BLaER1 (cell line): Measurements from ENCODE around the gene LRRC8D.

Source experiments
- H3K27ac ChIP-seq: shearing (Covaris generic); formaldehyde crosslinking; 2 replicates; pipeline ENCODE4 v1.8.1; 2022
- H3K27me3 ChIP-seq: shearing (Covaris generic); formaldehyde crosslinking; 2 replicates; pipeline ENCODE4 v1.8.1; 2022
- H3K36me3 ChIP-seq: shearing (Covaris generic); formaldehyde crosslinking; 2 replicates; pipeline ENCODE4 v1.8.1; 2022
- H3K4me1 ChIP-seq: shearing (Covaris generic); formaldehyde crosslinking; 2 replicates; pipeline ENCODE4 v1.8.1; 2022
- H3K4me2 ChIP-seq: shearing (Covaris generic); formaldehyde crosslinking; 2 replicates; pipeline ENCODE4 v1.8.1; 2022
- H3K4me3 ChIP-seq: shearing (Covaris generic); formaldehyde crosslinking; 2 replicates; pipeline ENCODE4 v1.8.1; 2022
- H3K9ac ChIP-seq: shearing (Covaris generic); formaldehyde crosslinking; 2 replicates; pipeline ENCODE4 v1.8.1; 2022
- H3K9me3 ChIP-seq: shearing (Covaris generic); formaldehyde crosslinking; 2 replicates; pipeline ENCODE4 v1.8.1; 2022
- H4K20me1 ChIP-seq: shearing (Covaris generic); formaldehyde crosslinking; 2 replicates; pipeline ENCODE4 v1.8.1; 2022
- Cebpa-rat ChIP-seq: shearing (Covaris generic); IDR thresholded peaks from 2 replicates; pipeline ENCODE4 v1.8.1; 2022

LRRC8D gene

DNA sequence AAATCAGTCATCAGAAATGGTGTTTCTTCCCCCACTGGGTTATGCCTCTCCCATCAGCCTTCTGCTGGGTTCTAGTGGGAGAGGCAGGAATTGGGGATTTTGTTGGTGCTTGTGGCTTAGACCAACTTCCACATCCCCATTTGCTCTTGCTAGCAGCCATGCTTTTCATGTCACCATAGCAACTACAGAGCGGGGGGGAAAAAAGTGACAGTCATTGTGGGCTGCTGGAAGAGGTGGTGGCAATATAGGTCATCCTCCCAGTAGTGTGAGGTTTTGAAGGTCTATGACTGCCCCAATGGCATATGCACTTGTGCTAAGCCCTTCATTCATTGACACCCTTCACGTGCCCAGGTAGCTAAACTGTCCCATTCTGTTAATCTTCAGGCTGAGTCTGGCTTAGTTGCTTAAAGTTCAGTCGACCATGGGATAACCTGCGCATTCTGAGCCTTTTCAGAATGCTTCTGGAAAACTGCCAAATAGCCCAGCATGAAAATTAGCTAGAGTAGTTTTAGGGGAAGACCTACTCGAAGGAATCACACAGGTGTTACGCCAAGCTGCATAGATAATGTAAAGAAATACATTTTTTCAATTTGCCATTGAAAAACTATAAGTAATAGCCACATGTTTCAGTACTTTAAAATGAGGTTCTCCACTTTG lies 120.4 kb downstream of the LRRC8D start:
- H3K4me1 ChIP-seq = peaks cover 14% of the 10 kb centered on the region
- no peak for TF ChIP-seq Cebpa-rat

GRCh38 chr1:89942014-89942413 lies 121.2 kb downstream of the LRRC8D start:
- no peaks in the 10 kb centered on the region for H3K27me3 ChIP-seq
- no peak overlapping the region for H3K4me3 ChIP-seq
- TF ChIP-seq Cebpa-rat = no peak
- peaks cover 32% of the 10 kb centered on the region for H3K36me3 ChIP-seq
- H3K9ac ChIP-seq = no peak overlapping the region
- peaks cover 14% of the 10 kb centered on the region for H3K4me1 ChIP-seq
- no peaks in the 10 kb centered on the region; the same call in 1 of the 2 replicates for H3K9me3 ChIP-seq
- H3K4me2 ChIP-seq = no peak overlapping the region
- H3K27ac ChIP-seq = no peak overlapping the region
- no peaks in the 10 kb centered on the region; the same call in 1 of the 2 replicates for H4K20me1 ChIP-seq

More for the DNA sequence above, 120.4 kb downstream of the LRRC8D start:
- no peaks in the 10 kb centered on the region for H3K27me3 ChIP-seq
- H3K4me2 ChIP-seq = no peak overlapping the region
- H3K27ac ChIP-seq = no peak overlapping the region
- H3K4me3 ChIP-seq = no peak overlapping the region
- H4K20me1 ChIP-seq = no peaks in the 10 kb centered on the region; the same call in 1 of the 2 replicates
- H3K9ac ChIP-seq = no peak overlapping the region
- peaks cover 40% of the 10 kb centered on the region for H3K36me3 ChIP-seq
- no peaks in the 10 kb centered on the region; the same call in 1 of the 2 replicates for H3K9me3 ChIP-seq

DNA sequence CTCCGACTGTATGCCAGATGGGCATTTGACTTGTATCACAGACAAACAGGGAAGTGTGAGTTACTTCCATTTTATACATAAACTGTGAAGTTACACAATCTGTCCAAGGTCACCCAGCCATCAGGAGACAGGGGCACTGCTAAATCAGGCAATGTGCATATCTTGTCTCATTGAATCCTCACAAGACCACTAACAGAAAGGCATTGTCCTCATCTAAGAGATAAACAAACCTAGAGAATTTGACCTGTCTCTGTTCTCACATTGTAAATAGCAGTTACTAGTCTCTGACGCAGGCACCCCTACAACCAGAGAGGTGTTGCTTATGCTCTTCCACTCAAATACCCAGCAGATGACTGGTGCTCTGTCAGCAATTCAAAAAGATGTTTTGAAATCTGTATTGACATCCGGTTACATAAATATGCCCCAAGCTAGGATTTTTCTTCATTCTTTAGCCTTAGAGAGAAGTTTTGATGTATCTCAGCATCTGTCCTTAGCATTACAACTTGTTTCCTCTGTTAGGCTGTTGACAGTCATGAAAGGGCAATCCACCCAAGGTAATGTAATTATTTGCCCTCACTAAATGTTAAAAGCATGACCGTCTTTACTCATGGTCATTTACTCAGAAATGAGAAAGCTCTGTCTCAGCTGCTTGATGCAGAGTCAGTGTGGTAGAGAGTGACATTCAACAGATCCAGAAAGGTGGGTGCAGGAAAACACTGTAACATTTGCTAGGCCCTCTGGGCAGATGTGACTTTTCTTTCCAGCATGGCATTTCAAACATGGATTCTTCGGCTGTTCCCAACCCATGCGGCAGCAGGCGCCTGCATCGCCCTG lies 122.2 kb downstream of the LRRC8D start:
- no peak overlapping the region for H3K27ac ChIP-seq
- H3K4me3 ChIP-seq = no peak overlapping the region
- no peaks in the 10 kb centered on the region for H3K27me3 ChIP-seq
- no peaks in the 10 kb centered on the region for H4K20me1 ChIP-seq
- peaks cover 22% of the 10 kb centered on the region for H3K36me3 ChIP-seq
- H3K9ac ChIP-seq = no peak overlapping the region
- no peak overlapping the region for H3K4me2 ChIP-seq
- TF ChIP-seq Cebpa-rat = no peak
- H3K9me3 ChIP-seq = no peaks in the 10 kb centered on the region; the same call in 1 of the 2 replicates
- peaks cover 14% of the 10 kb centered on the region for H3K4me1 ChIP-seq

DNA sequence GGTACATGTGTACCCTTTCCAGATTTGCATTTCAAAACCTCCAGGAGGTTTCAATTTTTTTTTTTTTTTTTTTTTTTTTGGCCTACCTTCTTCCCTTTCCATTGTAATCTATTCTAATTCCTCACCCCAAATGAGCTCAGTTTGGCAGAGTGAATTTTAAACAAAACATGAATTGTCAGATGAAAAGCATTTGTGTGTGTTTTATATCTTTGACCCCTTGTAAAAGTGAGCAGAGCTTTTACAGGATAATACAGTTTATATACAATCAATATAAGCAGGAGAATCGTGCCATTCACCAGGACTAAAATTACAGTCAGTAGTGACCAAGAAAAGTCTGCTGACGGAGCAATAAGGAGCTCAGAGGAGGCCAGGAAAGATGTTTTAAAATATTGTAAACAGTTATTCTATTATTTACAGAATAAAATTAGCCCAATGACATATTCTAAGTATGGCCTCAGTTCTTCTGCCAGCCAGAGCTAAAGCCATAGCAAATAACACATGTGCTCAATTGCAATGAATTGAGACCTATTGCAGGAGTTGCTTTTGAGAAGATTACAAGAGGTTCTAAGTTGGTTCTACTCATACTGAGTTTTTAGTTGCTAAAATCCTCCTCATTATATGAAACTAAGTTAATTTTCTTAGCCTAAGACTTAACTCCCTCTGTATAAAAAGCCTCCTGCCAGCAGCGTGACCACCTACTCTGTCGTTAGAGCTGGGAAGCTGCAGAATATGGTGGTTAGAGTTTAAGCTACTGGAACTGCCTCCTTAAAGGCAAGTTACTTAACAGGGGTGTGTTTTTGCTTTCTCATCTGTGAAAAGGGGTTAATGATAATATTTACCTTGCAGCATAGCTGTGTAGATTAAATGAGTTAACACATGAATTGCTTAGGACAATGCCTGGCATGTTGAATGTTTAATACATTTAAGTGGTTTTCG lies 123.3 kb downstream of the LRRC8D start:
- Histone ChIP-seq H3K4me3 (no peak overlapping the region), H3K27me3 (no peaks in the 10 kb centered on the region), H3K36me3 (peaks cover 14% of the 10 kb centered on the region), H3K4me2 (no peak overlapping the region), H3K27ac (no peak overlapping the region), H4K20me1 (no peaks in the 10 kb centered on the region), H3K4me1 (peaks cover 14% of the 10 kb centered on the region), H3K9me3 (no peaks in the 10 kb centered on the region; the same call in 1 of the 2 replicates), H3K9ac (no peak overlapping the region)
- no peak for TF ChIP-seq Cebpa-rat

DNA sequence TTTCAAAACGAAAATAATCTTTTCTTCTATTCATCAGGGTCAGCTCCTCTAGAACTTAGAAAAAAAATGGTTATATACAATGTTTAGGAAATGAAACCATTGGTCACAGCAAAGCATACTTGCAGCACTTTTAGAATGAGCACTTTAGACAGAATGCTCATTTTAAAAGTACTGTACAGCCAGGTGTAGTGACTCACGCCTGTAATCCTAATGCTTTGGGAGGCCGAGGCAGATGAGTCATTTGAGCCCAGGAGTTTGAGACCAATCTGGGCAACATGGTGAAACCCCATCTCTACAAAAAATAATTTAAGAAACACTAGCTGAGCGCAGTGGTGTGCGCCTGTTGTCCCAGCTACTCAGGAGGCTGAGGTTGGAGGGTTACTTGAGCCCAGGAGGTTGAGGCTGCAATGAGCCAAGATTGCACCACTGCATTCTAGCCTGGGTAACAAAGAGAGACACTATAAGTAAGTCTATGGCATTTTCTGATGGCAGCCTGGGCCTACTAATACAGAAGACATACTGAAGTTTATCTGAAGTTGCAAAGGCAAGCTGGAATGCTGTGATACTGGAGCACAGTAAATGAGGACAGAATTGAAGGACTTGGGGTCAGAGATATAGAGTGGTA lies 125.1 kb downstream of the LRRC8D start:
- Histone ChIP-seq H3K27ac (no peak overlapping the region), H3K27me3 (no peaks in the 10 kb centered on the region), H3K4me1 (peaks cover 23% of the 10 kb centered on the region), H3K36me3 (no peaks in the 10 kb centered on the region), H3K9ac (no peak overlapping the region), H4K20me1 (no peaks in the 10 kb centered on the region), H3K4me3 (no peak overlapping the region), H3K9me3 (no peaks in the 10 kb centered on the region; the same call in 1 of the 2 replicates), H3K4me2 (no peak overlapping the region)
- TF ChIP-seq Cebpa-rat = no peak

DNA sequence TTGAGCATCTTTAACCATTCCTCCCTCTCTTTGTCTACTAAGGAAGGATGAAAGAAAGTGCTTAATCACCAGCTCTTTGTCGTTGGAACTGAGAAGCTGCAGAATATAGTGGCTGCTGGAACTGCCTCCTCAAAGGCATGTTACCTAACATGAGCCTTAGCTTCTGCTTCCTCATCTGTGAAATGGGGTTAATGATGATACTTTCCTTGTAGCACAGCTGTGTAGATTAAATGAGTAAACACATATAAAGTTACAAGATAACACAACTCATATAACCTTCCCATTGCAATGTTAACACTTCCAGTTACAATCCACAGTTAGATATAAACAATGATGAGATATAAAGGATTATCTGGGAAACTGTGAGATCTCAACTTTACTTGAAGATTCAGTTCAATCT lies 125.7 kb downstream of the LRRC8D start:
- H3K4me2 ChIP-seq = no peak overlapping the region
- H3K4me1 ChIP-seq = peaks cover 22% of the 10 kb centered on the region
- no peaks in the 10 kb centered on the region for H4K20me1 ChIP-seq

DNA sequence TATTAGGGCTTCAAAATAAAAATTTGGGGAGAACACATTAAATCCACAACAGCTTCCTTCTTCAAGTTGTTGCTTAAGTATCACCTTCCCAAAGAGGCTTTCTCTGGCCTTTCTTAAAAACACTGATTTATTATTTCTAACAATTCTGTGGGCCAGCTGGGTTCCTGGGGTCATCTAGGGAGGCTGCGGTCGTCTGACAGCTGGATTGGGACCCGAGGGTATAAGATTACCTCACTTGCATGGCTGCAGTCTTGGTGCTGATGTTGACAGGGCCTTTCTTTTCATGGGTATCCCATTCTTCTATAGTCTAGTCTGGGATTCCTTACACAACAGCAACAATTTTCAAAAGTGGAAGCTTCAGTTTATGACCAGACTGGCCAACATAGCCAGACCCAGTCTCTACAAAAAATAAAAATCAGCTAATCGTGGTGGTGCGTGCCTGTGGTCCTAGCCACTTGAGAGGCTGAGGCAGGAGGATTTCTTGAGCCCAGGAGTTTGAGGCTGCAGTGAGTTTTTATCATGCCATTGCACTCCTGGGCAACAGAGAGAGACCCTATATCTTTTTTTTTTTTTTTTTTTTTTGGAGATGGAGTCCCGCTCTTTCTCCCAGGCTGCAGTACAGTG lies 128.0 kb downstream of the LRRC8D start:
- Histone ChIP-seq H3K4me2 (no peak overlapping the region), H3K4me3 (no peak overlapping the region), H3K4me1 (peaks cover 39% of the 10 kb centered on the region), H3K36me3 (no peaks in the 10 kb centered on the region), H4K20me1 (no peaks in the 10 kb centered on the region), H3K27ac (no peak overlapping the region), H3K9ac (no peak overlapping the region), H3K9me3 (no peaks in the 10 kb centered on the region; the same call in 1 of the 2 replicates), H3K27me3 (no peaks in the 10 kb centered on the region)
- no peak for TF ChIP-seq Cebpa-rat

More for the DNA sequence above, 125.7 kb downstream of the LRRC8D start:
- Histone ChIP-seq H3K27me3 (no peaks in the 10 kb centered on the region), H3K9ac (no peak overlapping the region), H3K4me3 (no peak overlapping the region), H3K27ac (no peak overlapping the region), H3K9me3 (no peaks in the 10 kb centered on the region; the same call in 1 of the 2 replicates), H3K36me3 (no peaks in the 10 kb centered on the region)
- no peak for TF ChIP-seq Cebpa-rat

- Histone ChIP-seq H3K27ac (no peak overlapping the region), H3K4me1 (peaks cover 52% of the 10 kb centered on the region), H3K27me3 (no peaks in the 10 kb centered on the region), H3K4me2 (peak overlapping the region; percentile 41), H3K9me3 (peaks cover 11% of the 10 kb centered on the region), H3K36me3 (peaks cover 7% of the 10 kb centered on the region; the same call in 1 of the 2 replicates), H3K4me3 (no peak overlapping the region), H3K9ac (no peak overlapping the region), H4K20me1 (no peaks in the 10 kb centered on the region)
- TF ChIP-seq Cebpa-rat = no peak
Measured at GRCh38 chr1:89949991-89950624, 129.3 kb downstream of the LRRC8D start.
